Measurements from ENCODE around the gene PAX5.

The PAX5 gene

DNA sequence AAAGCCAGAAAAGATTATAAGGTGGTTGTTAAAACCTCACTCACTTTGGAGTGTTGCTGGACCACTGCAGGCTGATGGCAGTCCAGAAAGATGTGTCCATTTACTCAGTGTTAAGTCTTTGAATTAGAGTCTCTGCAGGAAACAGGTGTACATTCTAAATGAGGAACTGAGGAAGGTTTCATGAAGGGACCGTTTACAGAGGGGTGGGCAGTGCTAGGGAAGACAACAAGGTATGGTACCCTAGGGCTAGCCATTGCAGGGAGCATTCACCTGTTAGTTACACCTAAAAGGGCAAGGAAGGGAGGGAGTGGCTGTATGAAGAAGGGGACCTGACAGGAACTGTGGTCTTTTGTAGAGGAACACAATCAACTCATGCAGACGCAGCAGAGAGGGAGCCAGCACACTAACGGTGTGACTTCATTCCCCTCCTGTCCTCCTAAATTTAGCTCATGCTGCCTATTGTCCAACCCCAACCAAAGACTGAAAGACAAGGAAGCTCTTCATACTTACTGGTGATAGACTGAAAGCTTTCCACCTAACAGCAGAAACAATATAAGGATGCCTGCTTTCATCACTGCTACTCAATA is 32.2 kb upstream of the PAX5 start:
- TF ChIP-seq POLR2AphosphoS5 (IDR thresholded peaks at IDR 0.05; ENCODE audit: low read depth, low read length) (no peak), SIN3A (IDR thresholded peaks at IDR 0.05; ENCODE audit: borderline replicate concordance, insufficient read depth, low read length) (no peak), FOXP2 (optimal IDR thresholded peaks at IDR 0.05; ENCODE audit: borderline replicate concordance, extremely low read depth, extremely low read length, insufficient read depth) (no peak)
- TF ChIP-seq, protein P1, sequence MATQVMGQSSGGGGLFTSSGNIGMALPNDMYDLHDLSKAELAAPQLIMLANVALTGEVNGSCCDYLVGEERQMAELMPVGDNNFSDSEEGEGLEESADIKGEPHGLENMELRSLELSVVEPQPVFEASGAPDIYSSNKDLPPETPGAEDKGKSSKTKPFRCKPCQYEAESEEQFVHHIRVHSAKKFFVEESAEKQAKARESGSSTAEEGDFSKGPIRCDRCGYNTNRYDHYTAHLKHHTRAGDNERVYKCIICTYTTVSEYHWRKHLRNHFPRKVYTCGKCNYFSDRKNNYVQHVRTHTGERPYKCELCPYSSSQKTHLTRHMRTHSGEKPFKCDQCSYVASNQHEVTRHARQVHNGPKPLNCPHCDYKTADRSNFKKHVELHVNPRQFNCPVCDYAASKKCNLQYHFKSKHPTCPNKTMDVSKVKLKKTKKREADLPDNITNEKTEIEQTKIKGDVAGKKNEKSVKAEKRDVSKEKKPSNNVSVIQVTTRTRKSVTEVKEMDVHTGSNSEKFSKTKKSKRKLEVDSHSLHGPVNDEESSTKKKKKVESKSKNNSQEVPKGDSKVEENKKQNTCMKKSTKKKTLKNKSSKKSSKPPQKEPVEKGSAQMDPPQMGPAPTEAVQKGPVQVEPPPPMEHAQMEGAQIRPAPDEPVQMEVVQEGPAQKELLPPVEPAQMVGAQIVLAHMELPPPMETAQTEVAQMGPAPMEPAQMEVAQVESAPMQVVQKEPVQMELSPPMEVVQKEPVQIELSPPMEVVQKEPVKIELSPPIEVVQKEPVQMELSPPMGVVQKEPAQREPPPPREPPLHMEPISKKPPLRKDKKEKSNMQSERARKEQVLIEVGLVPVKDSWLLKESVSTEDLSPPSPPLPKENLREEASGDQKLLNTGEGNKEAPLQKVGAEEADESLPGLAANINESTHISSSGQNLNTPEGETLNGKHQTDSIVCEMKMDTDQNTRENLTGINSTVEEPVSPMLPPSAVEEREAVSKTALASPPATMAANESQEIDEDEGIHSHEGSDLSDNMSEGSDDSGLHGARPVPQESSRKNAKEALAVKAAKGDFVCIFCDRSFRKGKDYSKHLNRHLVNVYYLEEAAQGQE (IDR thresholded peaks at IDR 0.05; ENCODE audit: insufficient read depth in 1 of 2, low read depth in 2 of 2, low read length in 2 of 2): no peak

DNA sequence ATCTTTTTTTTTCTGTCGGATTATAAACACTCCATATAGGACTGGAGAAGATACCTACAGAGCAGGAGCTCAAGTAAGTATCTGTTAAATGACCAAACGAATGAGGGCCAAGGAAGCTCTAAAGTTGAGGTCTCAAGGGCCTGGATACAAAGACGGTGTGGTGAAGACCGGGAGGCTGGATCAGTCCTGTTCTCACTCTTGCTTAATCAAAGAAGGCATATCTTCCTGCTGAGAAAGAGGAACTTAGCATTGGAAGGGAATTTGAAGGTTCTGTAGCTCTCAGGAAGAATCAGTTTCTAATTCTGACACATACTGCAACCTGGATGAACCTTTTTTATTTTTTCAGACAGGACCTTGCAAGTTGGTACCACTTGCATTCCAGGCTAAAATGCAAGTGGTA is 28.3 kb upstream of the PAX5 start:
- TF ChIP-seq POLR2AphosphoS5 (IDR thresholded peaks at IDR 0.05; ENCODE audit: low read depth, low read length): no peak
- no peak for TF ChIP-seq SIN3A (IDR thresholded peaks at IDR 0.05; ENCODE audit: borderline replicate concordance, insufficient read depth, low read length)
- no peak for TF ChIP-seq FOXP2 (optimal IDR thresholded peaks at IDR 0.05; ENCODE audit: borderline replicate concordance, extremely low read depth, extremely low read length, insufficient read depth)
- TF ChIP-seq, protein P1 (IDR thresholded peaks at IDR 0.05; ENCODE audit: insufficient read depth in 1 of 2, low read depth in 2 of 2, low read length in 2 of 2): no peak
- no peak for TF ChIP-seq TAF1 (IDR thresholded peaks at IDR 0.05; ENCODE audit: borderline replicate concordance, insufficient read depth, low read length)

DNA sequence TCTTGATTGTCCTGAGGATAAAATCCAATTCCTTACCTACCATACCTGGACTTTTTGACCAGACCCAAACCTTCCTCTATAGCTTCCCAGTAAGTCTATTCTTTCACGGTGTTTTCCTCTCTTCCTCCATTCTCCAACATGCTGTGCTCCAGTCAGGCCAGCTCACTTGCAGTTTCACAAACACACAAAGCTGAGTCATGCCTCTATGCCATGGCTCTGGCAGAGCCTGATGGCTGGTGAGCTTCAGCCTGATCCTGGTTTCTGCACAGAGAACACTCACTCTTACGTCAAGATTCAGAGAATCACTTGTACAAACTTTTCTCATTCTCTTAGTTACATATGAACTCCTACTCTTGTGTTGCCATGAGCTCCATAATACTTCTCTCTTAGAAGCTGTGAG is 27.7 kb upstream of the PAX5 start:
- TF ChIP-seq FOXP2 (optimal IDR thresholded peaks at IDR 0.05; ENCODE audit: borderline replicate concordance, extremely low read depth, extremely low read length, insufficient read depth) (no peak), POLR2AphosphoS5 (IDR thresholded peaks at IDR 0.05; ENCODE audit: low read depth, low read length) (no peak), TAF1 (IDR thresholded peaks at IDR 0.05; ENCODE audit: borderline replicate concordance, insufficient read depth, low read length) (no peak), SIN3A (IDR thresholded peaks at IDR 0.05; ENCODE audit: borderline replicate concordance, insufficient read depth, low read length) (no peak)
- TF ChIP-seq, protein P1 (IDR thresholded peaks at IDR 0.05; ENCODE audit: insufficient read depth in 1 of 2, low read depth in 2 of 2, low read length in 2 of 2): no peak

DNA sequence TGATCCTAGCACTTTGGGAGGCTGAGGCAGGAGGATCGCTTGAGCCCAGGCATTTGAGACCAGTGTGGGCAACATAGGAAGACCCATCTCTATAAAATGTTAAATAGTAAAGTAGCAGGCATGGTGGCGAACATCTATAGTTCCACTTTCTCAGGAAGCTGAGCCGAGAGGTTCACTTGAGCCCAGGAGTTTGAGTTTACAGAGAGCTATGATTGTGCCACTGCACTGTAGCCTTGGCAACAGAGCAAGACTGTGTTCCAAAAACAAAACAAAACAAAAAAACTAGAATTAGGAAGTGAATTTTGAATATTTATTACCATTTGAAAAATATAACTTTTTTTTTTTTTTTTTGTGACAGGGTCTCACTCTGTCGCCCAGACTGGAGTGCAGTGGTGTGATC is 26.8 kb upstream of the PAX5 start:
- TF ChIP-seq, protein P1 (IDR thresholded peaks at IDR 0.05; ENCODE audit: insufficient read depth in 1 of 2, low read depth in 2 of 2, low read length in 2 of 2): no peak
- TF ChIP-seq SIN3A (IDR thresholded peaks at IDR 0.05; ENCODE audit: borderline replicate concordance, insufficient read depth, low read length) (no peak), FOXP2 (optimal IDR thresholded peaks at IDR 0.05; ENCODE audit: borderline replicate concordance, extremely low read depth, extremely low read length, insufficient read depth) (no peak), TAF1 (IDR thresholded peaks at IDR 0.05; ENCODE audit: borderline replicate concordance, insufficient read depth, low read length) (no peak), POLR2AphosphoS5 (IDR thresholded peaks at IDR 0.05; ENCODE audit: low read depth, low read length) (no peak)

All from PFSK-1 (cell line).